Measurements from ENCODE around the gene PHACTR2. TPM values are rescaled to one million over a fixed set of nuclear protein-coding genes. Genes with fewer than 3 reads are reported as not detected.
"Not testable (repeated sequence)": the region's sequence is repeated elsewhere in the genome, so short reads cannot be mapped to it uniquely, and the experiment has no call there.

PHACTR2 gene
- total RNA-seq, 4 donors from 2014 or later: 71.0 to 127 (median 82.7) TPM

GRCh38 chr6:143652841-143653331 lies 24.9 kb upstream of the PHACTR2 start:
- intact Hi-C loops (cut with DNase I): no loop called here
- peak overlapping the region in 2 of 4 donors; percentile 7 to 25 for H3K27ac ChIP-seq (replicated peaks in 1 of 4)
- 45% methylated on average over 5 of the region's 6 CpGs for WGBS

GRCh38 chr6:143655541-143655940 lies 22.2 kb upstream of the PHACTR2 start:
- H3K4me3 ChIP-seq: no peak overlapping the region
- WGBS: 92% methylated on average over 5 of the region's 5 CpGs
- H3K36me3 ChIP-seq: no peaks in the 10 kb centered on the region
- no peak for DNase-seq (ENCODE audit: extremely low spot score)
- peaks cover 0 to 9% (median 3%) of the 10 kb centered on the region in 4 donors for H3K9me3 ChIP-seq
- no peak for TF ChIP-seq CTCF (IDR thresholded peaks at IDR 0.05)
- no peak for TF ChIP-seq POLR2AphosphoS5 (IDR thresholded peaks at IDR 0.05)
- no peak for TF ChIP-seq EP300 (IDR thresholded peaks at IDR 0.05)
- no peak for TF ChIP-seq POLR2A (IDR thresholded peaks at IDR 0.05; ENCODE audit: low read depth)
- no peak overlapping the region for H3K27ac ChIP-seq (replicated peaks in 1 of 4)
- no peaks in the 10 kb centered on the region for H3K27me3 ChIP-seq
- intact Hi-C loops (cut with DNase I): no loop called here
- peaks cover 0 to 13% (median 10%) of the 10 kb centered on the region in 4 donors for H3K4me1 ChIP-seq

More at GRCh38 chr6:143652841-143653331, 24.9 kb upstream of the PHACTR2 start:
- peaks cover 0 to 13% (median 10%) of the 10 kb centered on the region in 4 donors for H3K4me1 ChIP-seq
- DNase-seq (ENCODE audit: extremely low spot score): no peak
- peaks cover 0 to 8% (median 3%) of the 10 kb centered on the region in 4 donors for H3K9me3 ChIP-seq
- H3K4me3 ChIP-seq: no peak overlapping the region
- no peaks in the 10 kb centered on the region for H3K27me3 ChIP-seq
- TF ChIP-seq POLR2A (IDR thresholded peaks at IDR 0.05; ENCODE audit: low read depth) (no peak), POLR2AphosphoS5 (IDR thresholded peaks at IDR 0.05) (no peak), EP300 (IDR thresholded peaks at IDR 0.05) (no peak), CTCF (IDR thresholded peaks at IDR 0.05) (no peak)
- H3K36me3 ChIP-seq: no peaks in the 10 kb centered on the region

- peaks cover 0 to 9% (median 3%) of the 10 kb centered on the region in 4 donors for H3K9me3 ChIP-seq
- no peaks in the 10 kb centered on the region for H3K27me3 ChIP-seq
- no peak overlapping the region for H3K27ac ChIP-seq (replicated peaks in 1 of 4)
- DNase-seq (ENCODE audit: extremely low spot score): no peak
- WGBS: 85% methylated on average over 4 of the region's 4 CpGs
- intact Hi-C loops (cut with DNase I): no loop called here
- peaks cover 0 to 13% (median 10%) of the 10 kb centered on the region in 4 donors for H3K4me1 ChIP-seq
- no peak overlapping the region for H3K4me3 ChIP-seq
- TF ChIP-seq CTCF (IDR thresholded peaks at IDR 0.05) (no peak), EP300 (IDR thresholded peaks at IDR 0.05) (no peak), POLR2A (IDR thresholded peaks at IDR 0.05; ENCODE audit: low read depth) (no peak)
- no peaks in the 10 kb centered on the region for H3K36me3 ChIP-seq
Observed at GRCh38 chr6:143656026-143656425, 21.7 kb upstream of the PHACTR2 start.

DNA sequence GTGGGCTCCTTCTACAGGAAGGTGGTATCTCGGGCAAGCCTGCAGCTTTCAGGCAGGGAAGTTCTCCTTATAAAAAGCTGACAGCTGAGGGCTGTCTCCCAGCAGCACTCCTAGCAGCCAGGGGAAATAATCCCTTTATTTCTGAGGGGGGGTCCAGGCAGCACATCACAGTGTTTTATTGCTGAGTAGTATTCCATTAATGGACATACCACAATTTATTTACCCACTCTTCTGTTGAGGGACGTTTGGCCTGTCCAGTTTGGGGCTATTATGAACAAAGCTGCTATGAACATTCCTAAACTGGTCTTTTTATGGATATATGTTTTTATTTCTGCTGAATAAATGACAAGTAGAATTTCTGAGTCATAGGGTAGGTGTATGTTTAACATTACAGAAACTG lies 20.0 kb upstream of the PHACTR2 start:
- no peak for DNase-seq (ENCODE audit: extremely low spot score)
- TF ChIP-seq POLR2A (IDR thresholded peaks at IDR 0.05; ENCODE audit: low read depth): no peak
- TF ChIP-seq EP300 (IDR thresholded peaks at IDR 0.05): no peak
- no peak for TF ChIP-seq POLR2AphosphoS5 (IDR thresholded peaks at IDR 0.05)
- TF ChIP-seq CTCF (IDR thresholded peaks at IDR 0.05): no peak
- Histone ChIP-seq H3K4me3 (no peak overlapping the region), H3K36me3 (no peaks in the 10 kb centered on the region), H3K27ac (replicated peaks in 1 of 4) (no peak overlapping the region), H3K27me3 (no peaks in the 10 kb centered on the region), H3K9me3 (peaks cover 0 to 9% (median 3%) of the 10 kb centered on the region in 4 donors), H3K4me1 (peaks cover 0 to 8% (median 7%) of the 10 kb centered on the region in 4 donors)
- 69% methylated on average over 1 of the region's 2 CpGs for WGBS
- intact Hi-C loops (cut with DNase I): no loop called here

DNA sequence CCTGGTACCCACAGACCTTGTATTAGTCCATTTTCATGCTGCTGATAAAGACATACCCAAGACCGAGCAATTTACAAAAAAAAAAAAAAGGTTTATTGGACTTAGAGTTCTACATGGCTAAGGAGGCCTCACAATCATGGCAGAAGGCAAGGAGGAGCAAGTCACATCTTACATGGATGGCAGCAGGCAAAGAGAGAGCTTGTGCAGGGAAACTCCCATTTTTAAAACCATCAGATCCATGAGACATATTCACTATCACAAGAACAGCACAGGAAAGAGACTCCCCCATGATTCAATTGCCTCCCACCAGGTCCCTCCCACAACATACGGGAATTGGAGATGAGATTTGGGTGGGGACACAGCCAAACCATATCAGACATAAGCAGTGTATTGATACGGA lies 17.6 kb upstream of the PHACTR2 start:
- H3K36me3 ChIP-seq; H3K27ac ChIP-seq (replicated peaks in 1 of 4); H3K27me3 ChIP-seq; intact Hi-C loops (cut with DNase I); DNase-seq (ENCODE audit: extremely low spot score); H3K4me1 ChIP-seq; H3K4me3 ChIP-seq: not testable (repeated sequence)
- WGBS: 98% methylated on average over 3 of the region's 3 CpGs
- peaks cover 0 to 16% (median 5%) of the 10 kb centered on the region in 4 donors for H3K9me3 ChIP-seq

Data from esophagus muscularis mucosa (tissue), 4 donors.